PC-9 (cell line): Measurements from ENCODE around the gene HERPUD2. TPM values are rescaled to one million over a fixed set of nuclear protein-coding genes. Genes with fewer than 3 reads are reported as not detected.

Source experiments
- BruUV-seq: library from RNA; stranded (reverse); fragments of 400-500 nt; replicated peaks from 2 replicates; lab custom pipeline; 2021; lab: Mats Ljungman, UMichigan
- CTCF ChIA-PET: fragments of 300-600 bp; sonication (Branson Sonifier 250); formaldehyde crosslinking; loops from one replicate; lab custom pipeline; 2022; ENCODE audit warnings: antibody characterized with exemption; lab: Charles Lee
- POLR2A ChIA-PET: fragments of 300-600 bp; sonication (Branson Sonifier 250); formaldehyde crosslinking; loops from one replicate; lab custom pipeline; 2022; ENCODE audit warnings: antibody characterized with exemption; ENCODE audit not compliant: unreplicated experiment; lab: Charles Lee
- DNase-seq, 2 experiments: peaks; one replicate each; pipeline versions ENCODE4 v3.0.0 to v3.0.0-alpha.2; 2015 to 2022; ENCODE audit warnings: mixed read lengths in 1 of 2
- H2AFZ ChIP-seq: fragments of 200-600 bp; sonication (generic); 2 replicates; pipeline ENCODE4 v1.8.1; 2017; ENCODE audit warnings: antibody characterized with exemption
- H3F3A ChIP-seq: fragments of 200-600 bp; sonication (generic); 2 replicates; pipeline ENCODE4 v1.8.1; 2017; ENCODE audit warnings: antibody characterized with exemption, mild to moderate bottlenecking, low read depth; ENCODE audit not compliant: insufficient read depth
- H3K27ac ChIP-seq: fragments of 200-600 bp; sonication (generic); 2 replicates; pipeline ENCODE4 v1.6.1; 2016; ENCODE audit warnings: mixed run types
- H3K27me3 ChIP-seq: fragments of 200-600 bp; sonication (generic); 2 replicates; pipeline ENCODE4 v1.6.1; 2016; ENCODE audit warnings: low read depth, mixed run types; ENCODE audit not compliant: insufficient read depth
- H3K36me3 ChIP-seq: fragments of 200-600 bp; sonication (generic); 2 replicates; pipeline ENCODE4 v1.6.1; 2016; ENCODE audit warnings: low read depth, mixed run types
- H3K4me1 ChIP-seq: fragments of 200-600 bp; sonication (generic); replicated peaks from 2 replicates; pipeline ENCODE4 v1.6.1; 2016; ENCODE audit warnings: mixed run types; ENCODE audit not compliant: insufficient read depth
- H3K4me2 ChIP-seq: fragments of 200-600 bp; sonication (generic); 2 replicates; pipeline ENCODE4 v1.6.1; 2017; ENCODE audit warnings: mixed run types
- H3K4me3 ChIP-seq: fragments of 200-600 bp; sonication (generic); 2 replicates; pipeline ENCODE4 v1.6.1; 2016; ENCODE audit warnings: mixed run types
- H3K79me2 ChIP-seq: fragments of 200-600 bp; sonication (generic); 2 replicates; pipeline ENCODE4 v1.6.1; 2017; ENCODE audit warnings: low read depth, mixed run types
- H3K9me2 ChIP-seq: fragments of 200-600 bp; sonication (generic); 2 replicates; pipeline ENCODE4 v1.8.1; 2017; ENCODE audit warnings: mild to moderate bottlenecking; ENCODE audit not compliant: insufficient read depth
- H3K9me3 ChIP-seq: fragments of 200-600 bp; sonication (generic); 2 replicates; pipeline ENCODE4 v1.8.1; 2016; ENCODE audit warnings: low read depth; ENCODE audit not compliant: insufficient read depth
- H4K20me1 ChIP-seq: fragments of 200-600 bp; sonication (generic); 2 replicates; pipeline ENCODE4 v1.8.1; 2017; ENCODE audit not compliant: insufficient read depth
- CTCF ChIP-seq: fragments of 200-600 bp; sonication (generic); conservative IDR thresholded peaks from 2 replicates; pipeline ENCODE4 v1.6.1; 2017; ENCODE audit warnings: mixed run types, antibody characterized with exemption, mild to moderate bottlenecking, moderate library complexity
- EZH2 ChIP-seq: fragments of 200-600 bp; sonication (generic); IDR thresholded peaks from 2 replicates; pipeline ENCODE4 v1.8.0; 2017; ENCODE audit warnings: antibody characterized with exemption, low read depth
- intact Hi-C: fragments of 100-400 bp; cut with micrococcal nuclease; formaldehyde crosslinking; loops from one replicate; pipeline ENCODE4 v1.10.0; 2022; ENCODE audit not compliant: unreplicated experiment
- total RNA-seq: library from RNA; stranded (reverse); gene quantifications from 2 replicates; pipeline ENCODE4 v1.2.3, GENCODE V29; 2021

The HERPUD2 gene
- total RNA-seq, 1 experiment from 2014 or later: 53.4 TPM

DNA sequence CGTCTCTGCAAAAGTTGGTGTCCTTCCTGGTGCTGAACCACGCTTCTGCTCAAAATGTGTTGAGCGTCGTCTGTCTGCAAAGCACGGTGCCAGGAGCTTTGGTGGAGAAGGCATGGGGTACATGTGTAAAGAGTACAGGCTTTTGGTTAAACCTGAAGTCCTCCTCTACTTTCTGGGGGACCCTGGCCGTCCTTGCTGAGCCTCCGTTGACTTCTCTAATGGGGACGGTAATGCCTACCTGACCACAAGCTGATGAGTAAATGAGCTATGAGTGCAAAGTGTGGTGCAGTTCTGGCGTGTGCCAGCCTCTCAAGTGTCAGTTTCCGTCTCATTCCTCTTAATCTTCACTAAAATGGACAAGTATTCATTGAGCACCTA lies 527 bp upstream of the HERPUD2 start:
- Histone ChIP-seq H3K4me2 (peak overlapping the region; percentile 79), H4K20me1 (peaks cover 9% of the 10 kb centered on the region; the same call in 1 of the 2 replicates), H3K27me3 (no peaks in the 10 kb centered on the region), H3K27ac (peak overlapping the region; percentile 77), H3K9me2 (no peaks in the 10 kb centered on the region), H3K4me3 (peak overlapping the region; percentile 96), H3F3A (peaks cover 43% of the 10 kb centered on the region), H3K9me3 (peaks cover 13% of the 10 kb centered on the region; the same call in 1 of the 2 replicates), H3K4me1 (peaks cover 61% of the 10 kb centered on the region), H3K79me2 (peaks cover 55% of the 10 kb centered on the region), H2AFZ (peak overlapping the region; percentile 99), H3K36me3 (0 out of 2 replicates have a peak, but pooled peaks cover 6% of the 10 kb centered on the region)
- intact Hi-C loops: loop anchor here (1.0 to 10.0 kb wide), 4 partner anchors 106 to 695 kb away; partner anchors contain the start of genes EEPD1 and SEPTIN7
- no peak for DNase-seq
- TF ChIP-seq CTCF: no peak
- TF ChIP-seq EZH2: no peak
- BruUV-seq: TSS peak; percentile 84
- POLR2A ChIA-PET: interaction anchor here (0.6 kb wide), 1 partner anchor 105 kb away, joined by 3 read pairs; the partner anchor contains the start of gene SEPTIN7
- CTCF ChIA-PET: interaction anchor here (0.7 kb wide), 1 partner anchor 623 kb away, joined by 5 read pairs; no protein-coding TSS in a partner anchor

- Histone ChIP-seq H3K9me2 (no peaks in the 10 kb centered on the region), H3K4me3 (peak overlapping the region; percentile 96), H2AFZ (peak overlapping the region; percentile 99), H3K36me3 (0 out of 2 replicates have a peak, but pooled peaks cover 6% of the 10 kb centered on the region), H3K4me1 (peaks cover 61% of the 10 kb centered on the region), H3K27ac (peak overlapping the region; percentile 77), H3K9me3 (peaks cover 13% of the 10 kb centered on the region; the same call in 1 of the 2 replicates), H3K79me2 (peaks cover 67% of the 10 kb centered on the region), H3K27me3 (no peaks in the 10 kb centered on the region), H3K4me2 (peak overlapping the region; percentile 79), H4K20me1 (peaks cover 9% of the 10 kb centered on the region; the same call in 1 of the 2 replicates), H3F3A (peaks cover 34% of the 10 kb centered on the region)
- 0 out of 2 replicates have a peak, but pooled peaks have one; percentile 9 for TF ChIP-seq CTCF
- TF ChIP-seq EZH2: no peak
- intact Hi-C loops: loop anchor here (2.0 to 10.0 kb wide), 2 partner anchors 461 to 697 kb away; partner anchors contain the start of gene EEPD1
- CTCF ChIA-PET: interaction anchor here (0.6 kb wide), 1 partner anchor 17 kb away, joined by 3 read pairs; no protein-coding TSS in a partner anchor
- no peak for DNase-seq
- POLR2A ChIA-PET: interaction anchor here (0.5 to 1.3 kb wide), 6 partner anchors 17 to 690 kb away, joined by 3 to 30 read pairs (median 4); partner anchors contain the start of gene SEPTIN7
- BruUV-seq: no TSS peak
These were observed 663 bp downstream of the HERPUD2 start for GRCh38 chr7:35694161-35694783.

- POLR2A ChIA-PET: no interaction called here
- H3K36me3 ChIP-seq: 0 out of 2 replicates have a peak, but pooled peaks cover 6% of the 10 kb centered on the region
These were observed 3.1 kb downstream of the HERPUD2 start for GRCh38 chr7:35691827-35692307.

More at GRCh38 chr7:35691827-35692307, 3.1 kb downstream of the HERPUD2 start:
- Histone ChIP-seq H3K4me1 (peaks cover 46% of the 10 kb centered on the region), H3K4me2 (peak overlapping the region; percentile 79), H3K27ac (no peak overlapping the region), H2AFZ (no peak overlapping the region), H3K27me3 (no peaks in the 10 kb centered on the region), H3K4me3 (peak overlapping the region; percentile 96; the same call in 1 of the 2 replicates), H3K9me2 (no peaks in the 10 kb centered on the region), H3K79me2 (peaks cover 87% of the 10 kb centered on the region), H3K9me3 (peaks cover 9% of the 10 kb centered on the region; the same call in 1 of the 2 replicates), H3F3A (peaks cover 17% of the 10 kb centered on the region), H4K20me1 (peaks cover 19% of the 10 kb centered on the region)
- intact Hi-C loops: loop anchor here (10.0 kb wide), 1 partner anchor 463 kb away; the partner anchor contains the start of gene EEPD1
- TF ChIP-seq CTCF (no peak), EZH2 (no peak)
- BruUV-seq: no TSS peak
- DNase-seq: no peak
- CTCF ChIA-PET: interaction anchor here (0.5 kb wide), 1 partner anchor 110 kb away, joined by 4 read pairs; no protein-coding TSS in a partner anchor
